HG03342 (cell line): ENCODE results near the gene CARD11.
"Not testable (repeated sequence)": the region's sequence is repeated elsewhere in the genome, so short reads cannot be mapped to it uniquely, and the experiment has no call there.

Experiments
- ATAC-seq: cut with Tn5 transposase; IDR thresholded peaks from one replicate; pipeline ENCODE4 v1.9.1; 2021; ENCODE audit warnings: mild to moderate bottlenecking, moderate library complexity; ENCODE audit not compliant: unreplicated experiment

CARD11 gene

DNA sequence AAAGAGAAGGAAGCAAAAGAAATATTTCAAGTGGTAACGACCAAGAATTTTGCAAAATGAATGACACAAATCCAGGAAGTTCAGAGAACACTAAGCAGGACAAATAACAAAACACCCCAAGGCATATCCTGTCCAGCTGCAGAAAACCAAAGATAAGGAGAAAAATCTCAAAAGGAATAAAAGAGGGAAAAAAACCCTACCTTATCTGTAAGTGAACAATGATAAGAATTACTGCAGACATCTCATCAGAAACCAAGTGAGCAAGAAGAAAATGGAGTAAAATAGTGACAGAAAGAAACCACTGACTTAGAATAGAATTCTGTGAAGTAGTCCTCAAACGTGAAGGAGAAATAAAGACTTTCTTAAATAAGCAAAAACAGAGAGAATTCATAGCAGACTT is 21.8 kb downstream of the CARD11 start:
- ATAC-seq, result no peak

DNA sequence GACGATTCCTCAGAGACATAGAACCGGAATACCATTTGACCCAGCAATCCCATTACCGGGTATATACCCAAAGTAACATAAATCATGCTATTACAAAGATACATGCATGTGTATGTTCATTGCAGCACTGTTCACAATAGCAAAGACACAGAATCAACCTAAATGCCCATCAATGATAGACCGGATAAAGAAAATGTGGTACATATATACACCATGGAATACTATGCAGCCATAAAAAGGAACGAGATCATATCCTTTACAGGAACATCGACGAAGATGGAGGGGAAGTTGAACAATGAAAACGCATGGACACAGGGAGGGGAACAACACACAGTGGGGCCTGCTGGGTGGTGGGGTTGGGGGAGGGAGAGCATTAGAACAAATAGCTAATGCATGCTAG is 22.4 kb downstream of the CARD11 start:
- ATAC-seq, result not testable (repeated sequence)

DNA sequence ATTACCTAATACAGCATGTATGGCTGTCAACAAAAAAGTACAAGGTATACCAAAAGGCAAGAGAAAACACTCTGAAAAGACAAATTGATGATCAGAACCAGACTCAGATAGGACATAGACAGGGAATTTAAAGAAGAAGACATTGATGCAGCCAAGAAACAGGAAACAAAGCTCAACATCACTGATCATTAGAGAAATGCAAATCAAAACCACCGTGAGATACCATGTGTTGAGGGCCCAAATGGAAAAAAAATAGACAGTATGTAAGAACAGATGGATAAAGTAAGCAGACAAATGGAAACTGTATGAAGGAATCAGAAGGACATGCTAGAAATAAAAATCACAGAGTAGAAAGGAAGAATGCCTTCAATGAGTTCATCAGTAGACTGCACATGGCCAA is 23.3 kb downstream of the CARD11 start:
- ATAC-seq, result no peak

DNA sequence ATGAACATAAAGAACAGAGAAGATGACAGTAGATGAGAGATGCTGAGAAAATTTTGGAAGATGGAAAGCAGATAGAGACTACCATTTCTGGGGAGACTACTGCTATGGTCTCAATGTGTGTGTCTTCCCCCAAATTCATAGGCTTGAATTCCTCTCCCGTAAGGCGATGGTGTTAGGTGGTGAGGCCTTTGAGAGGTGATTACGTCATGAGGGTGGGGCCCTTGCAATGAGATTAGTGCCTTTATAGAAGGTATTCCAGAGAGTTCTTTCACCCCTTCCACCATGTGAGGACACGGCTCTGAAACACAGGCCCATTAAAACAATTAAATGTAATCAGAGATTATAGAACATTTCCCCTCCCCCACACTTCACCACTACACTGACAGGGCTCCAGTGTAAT is 23.9 kb downstream of the CARD11 start:
- ATAC-seq, result no peak

DNA sequence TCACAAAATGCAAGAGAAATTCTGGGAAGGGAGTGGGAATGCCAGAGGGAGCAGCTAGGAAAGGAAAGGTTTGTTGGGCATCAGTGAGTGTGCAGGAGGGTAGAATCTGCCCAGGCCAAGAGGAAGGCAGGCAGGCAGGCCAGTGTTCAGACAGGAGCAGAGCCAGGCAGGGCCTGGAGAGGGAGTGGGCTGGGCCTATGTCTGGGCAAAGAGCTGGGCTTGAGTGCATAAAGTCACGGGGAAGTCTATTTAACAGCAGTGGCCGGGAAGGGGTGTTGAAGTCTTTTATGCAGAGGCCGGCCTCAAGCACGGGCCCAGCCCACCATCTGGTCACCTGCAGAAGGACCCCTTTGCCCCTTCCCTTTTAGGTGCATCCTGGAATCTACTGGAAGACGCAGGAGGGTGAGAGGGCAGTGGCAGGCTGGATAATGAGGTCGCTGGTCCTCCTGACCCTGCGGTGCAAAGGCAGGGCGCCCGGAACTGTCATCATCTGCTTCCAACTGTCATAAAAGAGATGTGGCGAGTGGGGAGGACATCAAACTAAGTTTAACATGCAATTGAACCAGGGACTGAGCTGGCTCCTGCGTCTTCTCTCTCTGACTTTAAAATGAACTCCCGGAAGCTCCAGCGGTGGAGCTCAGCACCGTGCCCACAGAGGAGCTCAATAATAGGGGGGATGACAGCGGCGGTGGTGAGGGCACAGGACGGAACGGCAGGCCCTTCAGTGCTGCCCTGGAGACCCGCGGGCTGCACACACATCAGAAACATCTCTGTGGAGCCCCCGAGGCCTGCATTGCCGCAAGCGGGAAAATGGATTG is 29.5 kb downstream of the CARD11 start:
- no peak for ATAC-seq

DNA sequence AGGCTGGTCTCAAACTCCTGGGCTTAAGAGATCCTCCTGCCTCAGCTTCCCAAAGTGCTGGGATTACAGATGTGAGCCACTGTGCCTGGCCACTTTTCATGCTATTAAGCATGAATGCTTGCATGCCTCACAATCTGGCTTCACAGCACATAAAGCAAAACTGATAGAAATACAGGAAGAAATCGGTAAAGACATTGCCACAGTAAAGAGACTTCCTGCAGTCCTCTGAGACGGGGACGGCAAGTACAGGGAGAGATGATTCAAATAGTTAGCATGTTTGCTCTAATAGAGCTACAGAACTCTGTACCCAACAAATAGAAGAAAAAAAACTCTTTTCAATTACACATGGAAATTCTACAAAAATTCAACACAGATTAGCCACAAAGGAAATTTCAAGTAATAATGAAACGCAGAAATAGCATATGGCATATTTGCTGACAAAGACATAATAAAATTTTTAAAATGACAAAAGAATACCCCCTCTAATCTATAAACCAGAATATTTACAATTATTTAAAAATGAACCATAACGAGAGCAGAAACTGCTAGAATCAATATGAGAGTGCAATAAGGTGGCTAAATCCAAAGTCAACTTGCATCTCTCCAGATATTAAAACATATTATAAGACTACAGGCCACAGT is 32.3 kb downstream of the CARD11 start:
- ATAC-seq, result no peak

DNA sequence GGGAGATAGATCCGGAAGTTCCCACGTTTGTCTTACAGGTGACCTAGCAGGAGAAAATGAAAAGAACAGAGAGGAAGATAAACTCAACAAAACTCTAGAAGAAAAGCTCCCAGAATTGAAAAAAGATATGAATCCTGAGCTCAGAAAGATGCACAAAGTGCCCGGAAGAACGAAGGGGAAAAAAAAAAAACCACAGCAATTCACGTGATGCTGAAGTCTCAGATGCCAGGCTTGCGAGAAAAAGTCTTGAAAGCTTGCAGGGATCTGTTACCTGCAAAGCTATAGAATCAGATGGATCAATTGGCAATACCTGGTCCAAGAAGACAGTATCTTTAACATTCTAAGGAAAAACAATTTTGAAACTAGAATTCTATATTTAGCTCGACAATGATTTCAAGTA is 33.5 kb downstream of the CARD11 start:
- no peak for ATAC-seq

DNA sequence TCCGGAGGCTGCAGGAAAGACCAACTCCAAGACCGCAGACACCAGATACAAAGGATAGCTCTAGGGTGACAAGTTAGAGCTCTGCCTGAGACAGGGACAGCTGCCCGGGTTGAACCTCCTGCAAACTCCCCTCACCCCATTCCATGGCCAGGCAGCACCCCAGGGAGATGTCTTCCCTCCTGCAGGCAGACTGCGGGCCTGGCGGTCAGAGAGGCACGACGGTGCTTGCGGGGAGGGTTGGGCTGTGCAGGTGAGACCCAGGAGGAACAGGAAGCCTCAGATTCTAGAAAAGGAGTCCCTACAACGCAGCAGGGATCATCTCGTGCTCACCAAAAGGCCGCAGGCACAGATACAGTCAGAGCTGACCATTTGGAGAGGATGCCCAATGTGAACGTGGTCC is 34.6 kb downstream of the CARD11 start:
- ATAC-seq, result no peak

DNA sequence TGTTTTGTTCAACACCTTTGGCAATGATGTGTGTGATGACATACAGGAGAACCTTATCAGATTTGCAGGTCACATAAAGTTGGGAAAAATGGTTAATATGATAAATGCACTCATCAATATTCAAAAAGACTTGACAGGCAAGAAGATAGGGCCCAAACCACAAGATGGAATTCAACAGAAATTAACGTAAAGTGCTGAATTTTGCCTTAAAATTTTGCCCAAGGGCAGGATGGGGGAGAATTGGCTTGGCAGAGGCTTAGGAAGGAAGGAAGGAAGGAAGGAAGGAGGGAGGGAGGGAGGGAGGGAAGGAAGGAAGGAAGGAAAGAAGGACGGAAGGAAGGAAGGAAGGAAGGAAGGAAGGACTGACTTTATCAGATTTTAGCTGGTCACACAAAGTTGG is 35.3 kb downstream of the CARD11 start:
- no peak for ATAC-seq

DNA sequence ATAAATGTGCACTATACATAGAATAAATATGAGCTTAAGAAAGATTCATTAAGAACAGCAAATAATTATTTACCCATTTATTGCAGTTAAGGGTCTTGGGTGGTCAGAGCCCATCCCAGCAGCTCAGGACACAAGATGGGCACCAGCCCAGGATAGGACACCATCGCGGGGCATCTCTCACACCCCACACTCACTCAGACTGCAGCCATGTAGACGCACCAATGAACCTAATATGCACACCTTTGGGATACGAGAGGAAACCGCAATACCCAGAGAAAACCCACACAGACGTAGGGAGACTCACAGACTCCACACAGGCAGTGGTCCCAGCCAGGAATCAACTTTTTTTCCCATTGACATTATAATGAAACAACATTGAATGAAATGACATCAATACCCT is 36.0 kb downstream of the CARD11 start:
- no peak for ATAC-seq

DNA sequence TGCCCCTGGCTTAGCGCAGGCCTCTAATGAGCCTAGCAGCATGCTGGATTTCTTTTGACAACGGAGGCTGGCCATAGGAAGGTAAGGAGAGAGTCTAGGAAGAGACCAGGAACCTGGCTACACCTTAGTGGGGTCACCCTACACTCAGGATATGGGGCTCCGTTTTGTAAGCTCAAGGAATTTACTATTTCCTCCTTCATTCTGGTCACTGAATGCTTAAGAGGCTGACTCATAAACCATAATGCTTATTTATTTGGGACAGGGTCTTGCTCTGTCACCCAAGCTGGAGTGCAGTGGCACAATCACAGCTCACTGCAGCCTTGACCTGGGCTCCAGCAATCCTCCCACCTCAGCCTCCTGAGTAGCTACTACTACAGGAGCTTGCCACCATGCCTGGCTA is 38.4 kb downstream of the CARD11 start:
- ATAC-seq, result no peak

DNA sequence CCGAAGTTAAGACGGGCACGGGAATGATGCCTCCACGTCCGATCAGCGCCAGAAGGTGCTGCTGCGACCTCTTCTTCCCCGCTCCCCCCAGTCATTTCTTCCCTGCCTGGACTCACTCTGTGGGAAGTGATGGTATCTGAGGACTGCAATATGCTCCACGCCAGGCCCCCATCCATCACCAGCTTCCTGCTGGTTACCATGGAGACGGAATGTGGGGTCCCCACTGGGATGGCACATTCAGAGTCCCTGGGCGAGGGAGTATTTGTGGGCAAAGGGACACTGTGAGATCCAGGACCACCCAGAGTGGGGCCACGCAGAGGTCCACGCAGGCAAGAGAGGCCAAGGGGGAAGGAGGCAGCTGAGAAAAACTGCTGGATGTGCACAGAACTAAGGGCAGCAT is 39.7 kb downstream of the CARD11 start:
- no peak for ATAC-seq

DNA sequence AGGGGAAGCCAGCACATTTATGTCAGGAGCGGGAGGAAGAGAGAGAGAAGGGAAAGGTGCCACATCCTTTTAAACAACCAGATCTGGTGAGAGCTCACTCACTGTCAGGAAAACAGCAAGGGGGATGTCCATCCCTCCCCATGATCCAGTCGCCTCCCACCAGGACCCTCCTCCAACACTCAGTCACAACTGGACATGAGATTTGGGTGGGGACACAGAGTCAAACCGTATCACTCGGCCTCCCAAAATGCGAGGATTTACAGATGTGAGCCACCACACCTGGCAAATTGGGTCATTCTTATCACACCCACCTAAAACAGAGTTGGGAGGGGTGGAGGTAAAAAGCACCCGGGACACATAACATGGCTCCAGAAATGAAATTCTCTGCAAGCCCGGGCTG is 41.0 kb downstream of the CARD11 start:
- ATAC-seq, result no peak

DNA sequence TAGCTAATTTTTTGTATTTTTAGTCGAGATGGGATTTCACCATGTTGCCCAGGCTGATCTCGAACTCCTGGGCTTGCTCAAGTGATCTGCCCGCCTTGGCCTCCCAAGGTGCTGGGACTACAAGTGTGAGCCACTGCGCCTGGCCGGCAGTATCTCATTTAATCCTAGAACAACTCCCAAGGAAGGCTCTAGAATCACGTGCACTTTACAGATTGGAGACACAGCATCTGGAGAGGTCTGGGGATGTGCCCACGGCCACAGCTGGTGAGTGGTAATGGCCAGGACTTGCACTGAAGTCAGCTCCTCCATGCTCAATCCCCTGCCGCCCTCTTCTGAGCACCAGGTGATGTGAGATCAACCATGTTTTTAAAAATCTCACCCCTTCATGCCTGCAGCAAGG is 43.1 kb downstream of the CARD11 start:
- ATAC-seq, result no peak

DNA sequence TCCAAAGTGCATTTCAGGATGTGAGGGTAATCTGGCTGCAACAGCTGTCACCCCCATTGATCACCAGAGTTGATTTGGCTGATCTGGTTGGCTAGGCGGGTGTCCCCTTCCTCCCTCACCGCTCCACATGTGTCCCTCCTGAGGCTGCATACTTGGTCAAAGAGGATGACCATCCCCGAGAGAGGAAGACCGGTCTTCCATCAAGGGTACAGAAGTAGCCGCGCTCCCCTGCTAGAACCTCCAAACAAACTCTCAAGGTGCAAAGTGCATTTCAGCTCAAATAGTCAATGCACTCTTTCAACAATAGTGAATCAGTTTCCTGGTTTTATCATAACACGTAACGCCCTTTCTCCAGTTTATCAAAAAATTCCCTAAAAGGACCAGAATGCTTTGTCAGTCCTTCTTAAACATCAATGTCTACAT is 44.6 kb downstream of the CARD11 start:
- no peak for ATAC-seq

DNA sequence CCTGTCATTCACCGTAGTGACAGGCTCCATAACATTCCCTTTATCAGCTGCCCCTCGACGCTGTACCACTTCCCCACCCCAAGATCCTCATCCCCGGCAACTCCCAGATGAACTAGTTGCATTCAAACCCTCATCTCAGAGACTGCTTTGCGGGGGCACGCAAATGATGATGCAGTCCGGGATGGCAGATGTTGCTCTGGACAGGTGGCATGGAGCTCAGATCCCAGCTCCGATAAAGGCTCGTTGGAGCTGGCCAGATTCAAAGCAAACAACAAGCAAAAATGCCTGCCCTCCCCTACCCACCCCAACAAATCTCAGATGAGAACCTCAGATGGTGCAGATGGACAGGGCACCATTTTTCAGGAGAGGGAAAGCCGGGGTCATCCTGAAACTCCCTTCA is 46.7 kb downstream of the CARD11 start:
- ATAC-seq, result no peak

DNA sequence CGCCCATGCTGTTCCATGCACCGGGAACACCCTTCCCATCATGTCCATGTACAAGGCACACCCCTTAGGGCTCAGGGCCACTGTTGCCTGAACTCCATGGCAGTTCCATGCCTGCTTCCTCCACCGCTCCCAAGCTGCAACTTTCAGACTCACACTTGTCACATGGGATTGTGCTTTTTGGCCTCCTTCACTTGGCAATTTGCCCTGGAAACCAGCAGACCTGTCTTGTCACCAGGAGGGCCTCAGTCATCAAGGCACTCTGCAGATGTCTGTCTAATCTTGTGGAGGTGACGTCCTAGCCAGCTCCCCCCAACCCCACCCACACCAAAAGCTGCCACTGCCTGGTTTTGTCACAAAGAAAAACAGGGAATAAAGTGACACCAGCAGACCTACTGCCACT is 47.5 kb downstream of the CARD11 start:
- ATAC-seq, result no peak

DNA sequence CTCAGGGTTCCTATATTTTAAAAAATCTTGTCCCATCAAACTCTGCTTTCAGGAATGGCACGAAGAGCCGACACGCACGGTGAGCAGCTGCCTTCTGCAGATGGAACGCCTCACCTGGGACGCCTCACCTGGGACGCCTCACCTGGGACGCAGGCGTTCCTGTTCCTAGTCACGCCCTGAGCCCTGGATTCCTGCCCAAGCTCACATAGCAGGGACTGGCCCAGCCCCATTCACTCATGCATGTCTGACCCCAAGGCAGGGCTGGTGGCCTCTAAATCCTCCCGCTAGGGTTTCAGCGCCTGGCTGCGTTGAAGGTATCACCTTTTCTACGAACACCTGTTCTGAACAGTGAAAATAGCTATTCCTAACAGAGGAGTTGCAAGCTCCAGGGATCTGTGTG is 49.8 kb downstream of the CARD11 start:
- ATAC-seq, result no peak

DNA sequence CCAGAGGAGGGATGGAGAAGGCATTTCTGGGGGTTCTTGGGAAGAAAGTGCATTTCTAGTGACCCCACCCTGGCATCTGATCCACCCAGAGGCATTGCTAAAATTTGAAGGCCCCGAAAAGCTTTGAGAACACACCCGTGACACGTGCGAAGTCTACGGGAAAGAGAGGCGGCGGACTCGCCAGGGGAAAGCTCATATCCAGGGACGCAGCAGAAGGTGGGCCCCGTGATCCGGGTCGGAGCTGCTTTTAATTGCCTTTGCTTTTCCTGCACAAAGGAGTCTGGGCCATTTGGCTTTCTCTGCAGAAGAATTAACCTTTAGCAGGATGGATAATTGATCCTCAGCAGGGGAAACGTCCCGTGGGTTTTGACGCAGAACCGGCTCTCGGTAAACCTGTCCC is 50.3 kb downstream of the CARD11 start:
- no peak for ATAC-seq

DNA sequence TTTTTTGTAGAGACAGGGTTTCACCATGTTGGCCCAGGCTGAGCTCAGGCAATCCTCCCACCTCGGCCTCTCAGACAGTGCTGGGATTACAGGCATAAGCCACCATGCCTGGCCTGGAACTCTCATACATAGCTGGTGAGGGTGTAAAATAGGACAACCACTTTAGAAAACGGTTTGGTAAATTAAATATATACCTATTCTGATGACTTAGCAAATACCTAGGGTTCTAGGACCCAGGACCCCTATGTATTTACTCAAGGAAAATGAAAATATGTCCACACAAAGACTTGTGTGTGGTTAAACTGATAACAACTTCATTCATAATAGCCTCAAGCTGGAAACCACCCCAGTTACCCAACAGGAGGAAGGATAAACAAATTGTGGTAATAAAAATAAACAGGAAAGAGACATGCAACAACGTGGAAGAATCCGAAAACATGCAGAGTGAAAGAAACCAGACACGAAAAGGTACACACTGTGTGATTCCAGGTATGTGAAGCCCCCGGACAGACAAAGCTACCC is 52.7 kb downstream of the CARD11 start:
- no peak for ATAC-seq

DNA sequence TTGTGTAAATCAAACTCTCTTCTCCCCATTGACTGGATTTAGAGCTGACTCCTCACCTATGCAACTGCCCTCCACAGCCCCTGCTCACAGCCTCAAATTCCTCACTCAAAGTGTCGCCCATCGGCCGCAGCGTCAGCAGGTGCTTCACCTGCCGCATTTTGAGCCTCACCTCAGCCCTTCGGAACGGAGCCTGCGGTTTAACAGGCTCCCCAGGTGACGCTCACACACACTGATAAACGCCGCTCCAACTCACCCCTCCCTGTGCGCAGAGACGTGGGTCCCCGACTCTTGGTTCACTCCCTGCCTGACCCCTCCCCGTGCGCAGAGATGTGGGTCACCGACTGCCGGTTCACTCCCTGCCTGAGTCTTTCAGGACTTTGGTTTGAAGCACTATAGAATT is 57.1 kb downstream of the CARD11 start:
- no peak for ATAC-seq

DNA sequence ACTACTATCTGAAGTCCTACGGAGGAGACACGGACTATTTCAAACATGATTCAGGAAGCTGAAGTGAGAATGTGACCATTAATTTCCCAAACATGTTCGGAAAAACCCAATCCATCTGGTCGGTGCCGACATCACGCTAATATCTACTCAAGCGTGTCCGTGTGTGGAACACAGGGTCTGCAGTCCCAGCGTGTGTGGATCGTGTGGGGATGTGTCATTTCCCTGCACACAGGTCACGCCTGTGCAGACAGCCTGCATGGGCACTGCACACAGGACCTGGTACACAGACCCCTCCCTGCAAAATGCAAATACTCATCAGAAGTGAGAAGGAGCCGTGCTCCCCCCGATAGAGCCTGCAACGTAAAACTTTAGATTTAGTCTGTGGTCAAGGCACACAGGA is 57.8 kb downstream of the CARD11 start:
- ATAC-seq, result no peak

DNA sequence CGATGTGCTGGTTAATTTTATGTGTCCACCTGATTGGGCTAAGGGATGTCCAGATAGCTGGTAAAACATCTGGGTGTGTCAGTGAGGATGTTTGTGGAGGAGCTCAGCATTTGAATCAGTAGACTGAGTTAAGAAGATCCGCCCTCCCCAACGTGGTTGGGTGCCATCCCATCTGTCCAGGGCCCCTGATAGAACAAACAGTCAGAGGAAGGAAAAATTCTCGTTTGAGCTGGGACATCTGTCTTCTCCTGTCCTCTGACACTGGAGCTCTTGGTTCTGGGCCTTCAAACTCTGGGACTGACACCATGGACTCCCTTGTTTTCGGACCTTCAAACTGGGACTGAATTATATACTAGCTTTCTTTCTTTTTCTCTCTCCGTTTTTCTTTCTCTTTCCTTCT is 59.6 kb downstream of the CARD11 start:
- ATAC-seq, result no peak
